Measurements from ENCODE around the gene SERINC5. TPM values are rescaled to one million over a fixed set of nuclear protein-coding genes. Genes with fewer than 3 reads are reported as not detected.

SERINC5 gene
- total RNA-seq, 1 experiment from 2014 or later = 52.3 TPM

GRCh38 chr5:80205846-80206245 is 50.0 kb downstream of the SERINC5 start:
- Histone ChIP-seq H3K18ac (ENCODE audit: insufficient read length, low read depth, low read length) (no peak overlapping the region), H2BK120ac (ENCODE audit: low read depth, low read length, poor library complexity, severe bottlenecking) (no peak overlapping the region), H2AK5ac (ENCODE audit: insufficient read length, low read length) (no peak overlapping the region), H3K4me2 (ENCODE audit: insufficient read depth, insufficient read length, low read length) (no peak overlapping the region), H3T11ph (ENCODE audit: low read length) (no peak overlapping the region), H2AFZ (ENCODE audit: low read length) (no peak overlapping the region), H3K79me1 (ENCODE audit: insufficient read depth, low read depth, low read length, poor library complexity, severe bottlenecking) (peaks cover 6% of the 10 kb centered on the region), H2BK12ac (ENCODE audit: insufficient read length, low read depth, low read length) (no peak overlapping the region), H3K4me1 (ENCODE audit: insufficient read depth, low read length) (peaks cover 6% of the 10 kb centered on the region; the same call in 1 of the 2 replicates), H3K27ac (ENCODE audit: insufficient read length, low read depth, low read length) (no peak overlapping the region), H3K14ac (ENCODE audit: insufficient read depth, low read length) (no peak overlapping the region), H3K9ac (ENCODE audit: extremely low read depth, insufficient read length, low read length) (no peak overlapping the region), H4K20me1 (ENCODE audit: control insufficient read depth, insufficient read depth, insufficient read length) (no peaks in the 10 kb centered on the region), H2BK20ac (ENCODE audit: low read depth, low read length, poor library complexity, severe bottlenecking) (no peak overlapping the region), H4K5ac (ENCODE audit: insufficient read length, low read depth, low read length) (no peak overlapping the region), H3K23ac (ENCODE audit: insufficient read length, low read depth, low read length) (no peak overlapping the region), H3K56ac (ENCODE audit: insufficient read length, low read depth, low read length) (no peak overlapping the region), H3K79me2 (ENCODE audit: insufficient read depth, low read length) (peaks cover 22% of the 10 kb centered on the region; the same call in 1 of the 2 replicates), H2BK15ac (ENCODE audit: low read depth, low read length) (no peak overlapping the region), H4K91ac (ENCODE audit: insufficient read length, low read depth, low read length) (no peak overlapping the region), H2BK5ac (ENCODE audit: insufficient read length, low read length) (no peak overlapping the region), H3K4ac (ENCODE audit: low read depth, low read length) (no peak overlapping the region), H3K9me3 (ENCODE audit: control insufficient read depth, low read depth, low read length) (no peaks in the 10 kb centered on the region), H3K27me3 (ENCODE audit: insufficient read depth, low read length) (no peaks in the 10 kb centered on the region), H3K23me2 (ENCODE audit: insufficient read length, low read depth, low read length, poor library complexity, severe bottlenecking) (no peaks in the 10 kb centered on the region), H4K8ac (replicated peaks; ENCODE audit: insufficient read length, low read depth, low read length) (no peak overlapping the region)
- peaks cover 31 to 34% of the 10 kb centered on the region in 2 experiments for H3K4me1 Mint-ChIP-seq
- WGBS (ENCODE audit: extremely low coverage, insufficient read length, low lambda C conversion rate) = no CpG with 5 or more reads among the region's 4 CpGs
- H3K9me3 Mint-ChIP-seq = peaks cover 0 to 3% of the 10 kb centered on the region in 2 experiments; a peak in 2 of 5 replicates
- TF ChIP-seq CTCF (conservative IDR thresholded peaks at IDR 0.05) = no peak
- DNase-seq = no peak
- H3K27ac Mint-ChIP-seq = peak overlapping the region in 1 of 3 experiments; percentile 50; a peak in 2 of 7 replicates
- no peaks in the 10 kb centered on the region for H3K27me3 Mint-ChIP-seq (ENCODE audit: low read depth)
- H3K36me3 Mint-ChIP-seq (ENCODE audit: insufficient read depth in 1 of 3, low read depth in 3 of 3) = peaks cover 28 to 31% (median 31%) of the 10 kb centered on the region in 3 experiments; a peak in 6 of 7 replicates
- H3K4me3 Mint-ChIP-seq = no peak overlapping the region

Measured in H9 (cell line).